CD4-positive, alpha-beta T cell treated with Interleukin-2 at 100 ng/mL for 4 hours (primary cell): Measurements from ENCODE around the gene CD48.

ENCODE experiments used
- DNase-seq: peaks from one replicate; pipeline ENCODE4 v3.0.0-alpha.2; 2020; ENCODE audit warnings: low spot score

Gene CD48

DNA sequence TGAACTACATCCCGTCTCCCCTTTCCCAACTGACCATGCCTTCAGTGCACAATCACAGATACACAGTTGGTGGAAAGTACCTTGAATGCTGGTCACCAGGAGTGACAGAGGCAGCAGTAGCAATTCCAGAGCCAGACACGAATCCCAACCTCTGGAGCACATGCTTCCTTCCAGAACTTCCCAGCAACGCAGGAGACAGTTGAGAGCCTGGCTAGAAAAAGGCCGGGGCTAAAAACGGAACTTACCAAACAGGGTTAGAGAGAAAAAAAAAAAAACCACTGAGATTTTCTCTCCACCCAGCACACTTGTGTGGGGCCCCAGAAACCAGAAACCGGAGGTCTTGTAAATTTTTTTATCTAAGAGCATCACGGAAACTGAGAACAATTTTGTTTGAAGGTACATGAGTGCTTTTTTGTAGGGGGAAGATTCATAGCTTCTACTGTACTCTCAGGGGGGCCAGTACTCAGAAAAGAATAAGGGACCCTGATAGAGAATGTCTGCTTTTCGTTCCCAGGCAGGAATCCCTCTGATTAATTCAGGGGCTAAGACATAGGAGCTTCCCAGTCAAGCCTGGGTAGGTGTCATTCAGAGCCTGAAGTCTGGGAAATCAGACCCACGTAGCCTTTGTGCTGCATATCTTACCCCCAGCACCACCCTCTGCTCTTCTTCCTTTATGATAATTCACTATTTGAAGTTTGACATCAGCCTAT is at the start of gene CD48:
CD48 (minus strand) TSS at position 221 of the 710 bp plus-strand sequence; CDS start at position 162, 59 bp downstream.
- DNase-seq: peak; percentile 70

GRCh38 chr1:160761046-160761445 is 49.4 kb upstream of the CD48 start:
- no peak for DNase-seq

DNA sequence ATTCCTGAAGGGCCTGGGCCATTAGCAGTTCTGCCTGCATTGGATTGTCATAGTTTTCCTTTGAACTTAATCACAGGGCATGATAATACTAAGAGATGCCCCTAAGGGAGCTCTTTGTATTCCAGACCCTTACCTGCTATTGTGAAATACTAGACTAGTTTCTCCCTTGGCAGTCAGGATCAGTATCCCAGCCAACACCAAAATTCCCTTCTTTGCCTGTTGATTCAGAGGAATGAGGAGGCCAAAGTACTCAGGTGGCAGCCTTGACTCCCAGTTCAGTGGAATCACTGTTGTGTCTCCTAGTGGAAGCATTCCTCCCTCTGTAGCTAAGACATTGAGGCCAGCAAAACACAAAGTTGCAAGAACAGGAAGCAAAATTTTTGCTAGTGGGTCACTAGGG is 48.1 kb upstream of the CD48 start:
- DNase-seq: no peak

- no peak for DNase-seq
Measured at GRCh38 chr1:160758521-160758920, 46.9 kb upstream of the CD48 start.

GRCh38 chr1:160756849-160757201 is 45.2 kb upstream of the CD48 start:
- no peak for DNase-seq

GRCh38 chr1:160755911-160756848 is 44.6 kb upstream of the CD48 start:
- peak; percentile 59 for DNase-seq

- no peak for DNase-seq
Measured at GRCh38 chr1:160755461-160755860, 43.8 kb upstream of the CD48 start.

DNA sequence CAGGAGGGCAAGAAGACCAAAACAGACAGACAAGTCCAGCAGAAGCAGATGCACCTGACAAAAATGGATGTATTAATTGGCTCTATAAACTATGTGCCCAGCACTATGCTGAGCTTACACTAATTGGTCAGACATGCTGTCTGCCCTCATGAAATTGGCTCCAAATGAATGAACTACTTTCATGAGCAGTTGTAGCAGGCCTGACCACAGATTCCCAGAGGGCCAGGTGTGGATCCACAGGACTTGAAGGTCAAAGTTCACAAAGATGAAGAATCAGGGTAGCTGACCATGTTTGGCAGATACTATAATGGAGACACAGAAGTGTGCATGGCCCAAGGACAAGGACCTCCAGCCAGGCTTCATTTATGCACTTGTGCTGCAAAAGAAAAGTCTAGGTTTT is 42.0 kb upstream of the CD48 start:
- DNase-seq: no peak

GRCh38 chr1:160752924-160753323 is 41.3 kb upstream of the CD48 start:
- no peak for DNase-seq

DNA sequence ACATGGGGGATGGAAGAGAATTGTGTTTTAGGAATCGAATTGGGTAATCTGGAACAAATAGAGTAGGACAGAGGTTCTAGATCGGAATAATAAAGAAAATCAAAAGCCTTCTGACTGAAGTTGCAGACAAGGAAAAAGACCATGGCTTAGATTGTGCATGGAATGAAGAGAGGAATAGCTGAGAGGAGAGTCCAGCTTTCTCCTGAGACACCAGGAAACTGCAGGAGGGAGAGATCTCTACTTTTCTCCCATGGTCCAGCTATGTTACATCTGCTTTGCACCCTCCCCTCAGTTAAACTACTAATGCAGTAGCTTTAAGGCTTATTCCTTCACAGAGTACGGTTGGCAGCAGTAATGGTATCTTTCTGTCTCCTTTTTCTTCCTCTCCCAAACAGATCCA is 40.8 kb upstream of the CD48 start:
- no peak for DNase-seq

GRCh38 chr1:160750608-160751007 is 39.0 kb upstream of the CD48 start:
- DNase-seq: no peak

- no peak for DNase-seq
Measured at GRCh38 chr1:160748878-160749269, 37.3 kb upstream of the CD48 start.

- DNase-seq: no peak
Measured at GRCh38 chr1:160748181-160748877, 36.7 kb upstream of the CD48 start.

- no peak for DNase-seq
Measured at GRCh38 chr1:160747717-160748116, 36.1 kb upstream of the CD48 start.

GRCh38 chr1:160746836-160747500 is 35.3 kb upstream of the CD48 start:
- no peak for DNase-seq

- DNase-seq: no peak
Measured at GRCh38 chr1:160745551-160745950, 33.9 kb upstream of the CD48 start.

GRCh38 chr1:160744852-160745520 is 33.4 kb upstream of the CD48 start:
- no peak for DNase-seq

DNA sequence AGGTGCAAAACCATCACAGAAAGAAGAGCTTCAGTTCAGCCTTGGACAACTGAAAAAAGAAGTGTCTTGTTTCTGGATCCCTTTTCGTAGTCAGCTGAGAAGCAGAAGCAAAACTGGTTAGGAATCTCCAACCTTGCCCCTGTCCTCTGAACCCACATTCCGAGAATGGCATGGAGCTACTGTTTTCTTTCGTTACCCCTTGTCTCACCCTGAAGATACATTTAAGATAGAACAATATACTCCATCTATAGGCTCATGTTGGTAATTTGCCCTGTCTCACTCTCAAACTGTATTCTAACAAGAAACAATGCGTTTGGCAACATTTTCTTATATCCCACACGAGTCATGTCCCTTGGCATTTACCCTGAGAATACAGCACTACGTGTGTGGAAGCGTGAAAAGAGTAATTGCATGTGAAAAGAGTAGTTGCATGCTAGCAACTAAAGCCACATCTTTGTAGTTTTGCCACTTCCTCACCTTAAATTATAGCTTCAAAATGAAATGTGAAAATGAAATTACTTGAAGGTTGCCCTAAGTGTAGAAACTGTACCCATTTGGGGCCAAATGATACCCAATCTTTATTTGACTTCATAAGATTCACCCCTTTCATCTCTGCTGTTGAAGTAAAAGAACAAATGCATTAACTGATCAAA is 32.7 kb upstream of the CD48 start:
- DNase-seq: peak; percentile 39

GRCh38 chr1:160743266-160743665 is 31.6 kb upstream of the CD48 start:
- DNase-seq: no peak

DNA sequence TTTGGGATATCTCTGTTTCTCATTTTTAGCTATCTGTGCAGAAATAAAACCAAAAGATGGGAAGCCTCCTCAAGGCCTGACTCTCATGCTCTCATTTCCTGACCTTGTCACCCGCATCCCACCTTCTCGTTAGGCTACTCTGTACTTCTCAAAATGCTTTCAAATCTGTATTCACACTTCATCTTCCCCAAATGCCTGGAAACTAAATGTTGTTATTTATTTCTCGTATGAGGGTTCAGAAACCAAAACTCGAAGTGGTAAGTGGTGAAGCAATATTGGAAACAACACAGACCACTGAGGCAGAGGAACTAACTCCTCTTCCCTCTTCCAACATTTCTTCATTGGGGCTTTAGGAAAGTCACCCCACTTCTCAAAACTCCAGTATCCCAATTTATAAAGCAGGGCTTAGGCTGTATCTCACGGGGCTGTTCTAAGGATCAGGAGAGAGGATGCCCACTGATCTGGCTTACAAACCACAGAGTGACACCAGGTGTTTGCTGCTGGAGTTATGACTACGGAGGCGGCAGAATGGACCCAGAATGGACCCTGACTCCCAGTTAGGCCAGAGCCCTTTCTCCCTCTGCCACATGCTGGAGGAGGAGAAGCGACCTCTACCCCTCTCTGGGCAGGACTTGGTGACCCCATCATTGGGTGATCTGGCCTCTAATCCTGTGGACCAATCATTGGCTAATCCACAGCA is 31.0 kb upstream of the CD48 start:
- no peak for DNase-seq
